Hematopoietic multipotent progenitor cell treated with erythropoietin and hydrocortisone succinate and interleukin-3 and kit ligand, for 6 days (in vitro differentiated cells): Measurements from ENCODE around the gene AP5B1.
"Not testable (repeated sequence)": the region's sequence is repeated elsewhere in the genome, so short reads cannot be mapped to it uniquely, and the experiment has no call there.

Experiments
- DNase-seq: peaks from one replicate; pipeline ENCODE4 v3.0.0-alpha.2; 2015

AP5B1 gene

DNA sequence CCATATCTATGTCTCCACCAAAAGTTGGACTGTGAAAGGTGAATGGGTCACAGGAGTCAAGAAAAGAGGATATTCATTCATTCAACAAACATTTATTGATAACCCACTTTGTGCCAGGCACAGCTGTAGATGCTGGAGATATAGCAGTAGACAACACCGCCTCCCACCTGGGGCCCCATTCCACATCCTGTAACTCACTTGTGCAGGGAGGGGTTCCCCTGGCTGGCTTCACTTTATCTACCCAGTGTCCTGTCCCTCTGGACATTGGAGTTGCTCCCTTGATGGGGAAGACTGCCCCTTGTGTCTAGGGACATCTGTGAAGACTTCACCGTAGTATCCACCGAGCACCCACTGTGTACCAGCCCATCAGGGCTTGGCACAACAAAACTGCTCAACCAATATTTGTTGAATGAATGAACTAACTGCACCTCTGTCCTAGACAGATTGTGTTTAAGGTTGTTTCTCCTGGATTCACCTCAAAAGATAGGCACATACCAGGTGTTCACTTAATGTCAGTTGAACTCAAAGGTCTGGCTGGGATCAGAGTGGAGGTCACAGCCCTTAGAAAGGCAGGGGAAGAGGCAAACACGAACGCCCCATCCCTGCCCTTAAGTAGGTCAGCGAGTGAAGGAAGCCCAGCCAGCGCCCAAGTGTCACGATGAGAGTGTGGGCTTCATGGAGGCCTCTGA, 4.7 kb upstream of the AP5B1 start:
- DNase-seq: no peak

DNA sequence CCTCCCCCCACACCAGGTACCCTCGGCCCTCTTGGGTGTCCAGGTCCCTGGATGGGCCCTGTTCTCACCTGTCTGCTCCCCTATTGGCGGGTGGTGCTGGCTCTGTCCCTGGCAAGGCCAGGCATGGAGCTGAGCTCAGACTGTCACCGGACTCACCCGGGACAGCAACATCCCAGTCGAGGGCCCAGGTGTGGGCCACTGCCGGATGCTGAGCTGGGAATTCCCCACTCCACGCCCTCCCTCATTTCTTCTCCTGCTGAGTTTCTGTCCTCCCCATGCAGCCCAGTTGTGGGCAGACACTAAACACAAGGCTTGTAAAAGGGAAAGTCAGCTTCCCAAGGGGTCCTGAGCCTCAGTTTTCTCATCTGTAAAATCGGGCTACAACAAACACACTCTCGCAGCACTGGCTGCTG, 2.0 kb upstream of the AP5B1 start:
- no peak for DNase-seq

DNA sequence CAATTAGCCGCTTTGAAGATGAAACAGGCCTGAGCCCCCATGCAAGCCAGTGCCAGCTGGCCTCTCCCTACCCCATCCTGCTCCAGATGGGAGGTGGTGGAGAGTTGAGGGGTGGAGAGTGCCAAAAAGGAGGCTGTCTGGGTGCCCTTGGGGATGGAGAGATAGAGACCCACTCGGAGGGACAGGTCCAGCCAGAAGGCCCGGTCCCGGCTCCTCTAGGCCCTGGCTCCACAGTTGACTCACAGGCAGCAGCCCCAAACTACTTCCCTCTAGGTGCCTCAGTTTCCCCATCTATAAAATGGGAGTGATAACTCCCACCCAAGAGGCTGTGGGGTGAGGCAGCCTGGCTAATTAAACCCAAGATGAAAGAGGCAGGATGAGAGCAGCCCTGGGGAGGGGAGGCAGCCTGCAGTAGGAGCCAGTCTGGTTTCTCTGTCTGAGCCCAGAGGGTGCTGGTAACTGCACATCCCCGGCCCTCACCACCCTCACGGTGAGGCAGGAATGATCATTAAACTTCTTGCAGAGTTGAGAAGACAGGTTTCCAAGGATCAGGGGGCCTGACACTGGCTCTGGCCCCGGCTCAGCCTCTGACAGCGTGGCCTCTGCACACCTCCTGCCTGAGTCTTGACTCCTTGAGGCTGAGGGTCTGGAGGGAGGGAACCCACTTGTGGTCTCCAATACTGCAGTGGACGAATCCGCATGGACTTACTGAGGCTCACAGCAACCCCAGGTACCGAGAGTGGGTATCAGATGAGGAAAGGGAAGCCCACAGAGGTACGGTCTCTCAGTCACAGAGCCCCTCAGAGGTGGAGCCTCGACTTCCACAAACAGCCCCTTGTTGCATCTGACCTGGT, 1.4 kb upstream of the AP5B1 start:
- no peak for DNase-seq

DNA sequence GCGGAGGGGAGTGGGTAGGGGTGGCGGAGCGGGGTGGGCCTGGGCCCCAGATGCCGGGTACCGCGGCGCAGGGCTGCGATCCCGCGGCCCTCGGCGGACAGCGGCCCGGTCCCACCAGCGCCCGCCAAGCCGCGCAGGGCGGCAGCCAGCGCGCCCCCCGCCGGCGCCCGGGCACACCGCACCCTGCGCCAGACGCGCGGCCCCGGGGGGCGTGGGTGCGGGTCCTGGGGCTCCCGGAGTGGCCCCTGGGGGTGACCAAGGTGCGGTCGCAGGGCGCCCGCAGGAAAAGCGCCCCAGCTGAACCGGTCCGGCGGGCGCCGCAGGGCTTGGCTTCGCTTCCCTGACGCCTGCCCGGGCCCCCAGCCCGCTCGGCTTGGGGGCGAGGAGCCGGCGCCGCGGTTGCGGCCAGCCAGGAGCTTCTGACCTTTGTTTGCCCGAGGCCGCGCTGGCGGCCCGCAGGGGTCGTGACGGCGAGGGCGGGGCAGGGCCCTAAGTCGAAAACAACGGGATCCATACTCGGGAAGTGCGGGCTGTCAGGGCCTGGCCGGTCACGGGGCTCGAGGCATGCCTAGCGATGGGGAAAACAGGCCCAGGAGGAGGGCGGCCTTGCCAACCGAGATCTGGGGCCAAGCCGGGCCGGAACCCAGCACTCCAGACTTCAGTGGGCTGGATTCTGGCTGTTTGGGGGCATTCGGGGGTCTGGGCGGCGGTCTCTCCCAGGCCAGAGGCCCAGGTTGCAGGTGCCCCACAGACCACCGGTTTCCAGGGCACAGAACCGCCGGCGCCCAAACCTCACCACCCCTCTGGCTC, 581 bp upstream of the AP5B1 start:
- no peak for DNase-seq

DNA sequence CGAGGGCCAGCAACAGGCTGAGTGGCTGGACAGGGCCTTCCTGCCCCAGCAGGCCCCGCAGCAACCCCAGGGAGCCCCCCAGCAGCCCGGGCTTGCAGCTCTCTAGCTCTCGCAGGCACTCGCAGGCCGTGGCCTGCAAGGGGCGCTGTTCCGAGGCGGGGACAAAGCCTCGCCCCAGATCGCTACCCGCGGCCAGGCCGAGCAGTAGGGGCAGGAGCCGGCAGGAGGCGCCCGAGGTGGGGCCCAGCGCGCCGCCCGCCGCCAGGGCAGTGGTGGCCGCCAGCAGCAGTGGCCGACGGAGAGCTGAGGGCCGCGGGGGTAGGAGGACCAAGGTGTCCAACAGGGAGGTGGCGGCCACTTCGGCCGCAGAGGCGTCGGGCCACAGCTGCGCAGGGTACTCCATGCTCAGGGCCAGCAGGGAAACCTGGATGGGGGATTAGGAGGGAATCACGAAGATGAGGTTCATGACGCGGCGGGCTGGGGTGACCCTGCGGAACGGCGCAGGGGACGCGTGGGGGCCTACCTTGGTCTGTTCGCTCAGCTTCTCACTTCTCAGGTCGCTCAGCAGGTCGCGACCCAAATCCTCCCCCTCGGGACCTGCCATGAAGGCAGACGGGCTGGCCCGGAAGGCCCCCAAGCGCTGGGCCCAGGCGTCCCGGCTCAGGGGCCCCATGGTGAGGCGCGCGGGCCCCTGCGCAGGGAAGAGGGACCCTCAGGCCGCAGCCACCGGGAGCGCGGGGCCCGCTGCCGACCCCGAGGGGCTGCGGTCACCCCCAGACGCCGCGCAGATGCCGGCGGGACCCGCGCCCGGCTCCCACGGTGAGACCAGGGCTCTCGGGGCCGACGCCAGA, 632 bp downstream of the AP5B1 start:
- DNase-seq: peak; percentile 92

DNA sequence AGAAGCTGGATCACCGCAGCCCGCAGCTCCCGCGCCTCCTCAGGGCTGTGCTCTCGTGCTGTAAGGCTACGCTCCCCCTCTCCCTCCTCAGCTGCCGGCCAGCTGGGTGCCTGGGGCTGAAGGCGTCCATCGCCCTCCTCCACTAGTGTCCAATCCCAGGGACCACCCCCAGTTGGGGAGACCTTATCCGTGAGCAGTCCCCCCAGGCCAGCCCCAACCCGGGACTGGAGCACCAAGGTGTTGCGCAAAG, 1.2 kb downstream of the AP5B1 start:
- DNase-seq: no peak

DNA sequence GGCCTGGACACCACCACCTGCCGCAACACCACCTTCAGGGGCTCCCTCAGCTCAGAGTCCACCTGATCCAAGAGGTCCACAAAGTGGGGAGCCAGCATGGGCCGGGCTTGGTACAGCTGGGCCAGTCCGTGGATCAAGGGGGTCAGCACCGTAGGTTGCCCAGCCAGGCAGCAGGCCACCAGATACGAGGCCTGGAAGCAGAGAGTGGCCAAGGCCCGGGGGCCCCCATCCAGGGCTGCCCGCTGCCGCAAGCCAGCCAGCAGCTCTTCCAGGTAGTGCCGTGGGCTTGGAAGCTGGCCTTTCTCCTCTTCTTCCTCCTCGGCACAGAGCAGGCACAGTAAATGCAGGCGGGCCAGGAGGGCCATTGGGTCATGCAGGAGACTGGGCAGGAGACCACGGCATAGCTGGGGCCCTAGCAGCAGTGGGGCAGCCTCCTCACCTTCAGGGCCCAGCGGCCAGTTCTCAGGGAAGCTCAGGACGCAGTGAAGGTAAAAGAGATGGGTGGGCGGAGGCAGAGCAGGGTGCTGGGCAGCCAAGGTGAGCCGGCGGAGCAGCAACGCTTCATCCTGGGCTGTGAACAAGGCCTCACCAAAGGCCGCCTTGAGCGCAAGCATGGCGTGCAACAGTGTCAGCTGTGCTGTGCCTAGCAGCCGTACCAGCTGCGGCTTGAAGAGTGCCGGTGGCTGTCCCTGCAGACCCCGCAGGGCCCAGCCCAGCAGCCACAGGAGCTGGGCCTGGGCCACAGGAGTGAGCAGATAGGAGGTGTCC, 1.7 kb downstream of the AP5B1 start:
- DNase-seq: no peak

DNA sequence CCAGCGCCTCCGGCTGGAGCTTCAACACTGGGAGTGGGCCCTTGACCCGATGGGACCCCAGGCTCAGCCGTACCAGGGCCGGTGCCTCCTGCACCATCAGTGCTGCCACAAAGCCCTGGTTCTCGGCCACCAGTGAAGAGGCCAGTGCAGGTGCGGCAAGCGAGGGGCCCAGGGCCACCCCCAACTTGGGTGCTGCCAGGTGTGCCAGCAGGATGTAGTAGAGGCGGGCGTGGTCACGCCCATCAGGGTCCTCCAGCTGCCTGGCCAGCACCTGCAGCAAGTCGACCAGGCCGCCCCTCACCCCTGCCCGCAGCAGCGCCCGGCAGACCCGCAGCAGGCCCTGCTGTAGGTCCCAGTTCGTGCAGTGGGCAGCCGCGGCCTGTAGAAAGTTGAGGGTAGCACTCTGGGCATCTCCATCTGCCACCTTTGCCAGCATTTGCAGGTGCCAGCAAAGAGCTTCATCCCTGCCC, 2.3 kb downstream of the AP5B1 start:
- DNase-seq: no peak

DNA sequence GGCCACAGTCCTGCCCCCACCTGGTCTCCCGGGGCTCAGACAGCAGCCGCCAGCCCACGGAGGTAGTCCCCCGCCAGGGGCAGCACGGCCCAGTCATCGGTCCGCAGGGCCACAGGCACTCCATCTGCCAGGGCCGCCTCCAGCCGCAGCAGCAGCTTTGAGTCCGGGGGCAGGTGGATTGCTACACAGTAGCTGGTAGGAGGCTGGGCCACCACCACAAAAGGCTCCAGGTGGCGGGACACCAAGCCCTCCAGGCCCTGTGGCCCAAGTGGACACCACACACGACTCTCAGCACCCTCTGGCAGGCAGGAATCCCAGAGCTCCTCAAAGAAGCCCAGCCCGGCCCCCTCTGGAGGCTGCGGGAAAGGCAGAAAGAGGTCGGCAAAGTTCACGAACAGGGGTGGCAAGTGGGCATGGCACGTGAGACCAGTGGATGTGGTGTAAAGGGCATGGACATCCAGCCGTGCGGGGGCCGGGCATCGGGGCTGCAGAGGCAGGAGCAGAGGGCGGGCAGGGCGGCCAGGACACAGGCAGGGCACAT, 2.9 kb downstream of the AP5B1 start:
- DNase-seq: no peak

DNA sequence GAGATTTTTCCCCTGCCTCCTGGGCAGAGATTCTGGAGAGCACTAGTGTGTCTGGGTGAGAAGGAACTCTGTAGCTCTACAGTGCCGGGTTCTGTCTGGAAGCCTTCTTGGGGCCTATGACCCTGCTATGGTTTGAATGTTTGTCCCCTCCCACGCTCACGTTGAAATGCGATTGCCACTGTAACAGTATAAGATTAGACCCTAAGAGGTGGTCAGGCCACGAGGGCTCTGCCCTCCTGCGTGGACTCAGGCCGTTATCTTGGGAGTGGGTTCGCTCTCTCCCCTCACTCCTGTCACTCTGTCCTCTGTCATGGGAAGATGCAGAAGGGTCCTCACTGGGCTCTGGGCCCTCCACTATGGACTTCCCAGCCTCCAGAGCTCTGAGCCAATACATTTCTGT, 3.5 kb downstream of the AP5B1 start:
- DNase-seq: no peak

DNA sequence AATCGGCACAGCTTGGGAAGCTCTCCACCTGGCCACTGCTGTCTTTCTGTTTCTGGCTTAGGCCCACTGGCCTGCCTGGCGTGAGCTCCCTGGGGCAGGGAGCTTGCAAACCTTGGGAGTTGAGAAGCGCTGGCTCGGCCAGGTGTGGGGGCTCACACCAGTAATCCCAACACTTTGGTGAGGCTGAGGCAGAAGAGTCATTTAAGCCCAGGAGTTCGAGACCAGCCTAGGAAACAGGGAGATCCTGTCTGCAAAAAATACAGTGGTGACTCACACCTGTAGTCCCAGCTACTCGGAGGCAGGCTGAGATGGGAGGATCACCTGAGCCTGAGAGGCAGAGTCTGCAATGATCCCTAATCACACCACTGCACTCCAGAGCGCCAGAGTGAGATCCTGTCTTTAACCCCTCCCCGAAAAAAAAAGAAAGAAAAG, 4.0 kb downstream of the AP5B1 start:
- DNase-seq: no peak

DNA sequence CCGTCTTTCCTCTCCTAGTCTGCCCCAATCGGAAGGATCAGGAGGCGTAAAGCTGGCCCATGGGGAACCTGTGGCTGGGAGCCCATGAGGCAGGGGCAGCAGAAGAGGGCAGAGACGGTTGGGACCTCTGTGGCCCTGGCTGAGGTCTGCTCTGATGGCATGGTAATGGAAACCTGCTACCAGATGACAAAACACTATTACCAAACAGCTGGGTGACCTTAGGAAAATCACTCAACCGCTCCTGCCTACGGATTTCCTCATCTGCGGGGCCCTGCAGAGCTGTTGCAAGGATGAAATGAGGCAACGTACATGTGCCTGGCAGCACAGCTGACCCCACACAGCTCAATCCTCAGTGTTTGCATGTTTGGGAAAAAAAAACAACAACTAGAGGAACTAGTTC, 4.6 kb downstream of the AP5B1 start:
- DNase-seq: peak; percentile 74

DNA sequence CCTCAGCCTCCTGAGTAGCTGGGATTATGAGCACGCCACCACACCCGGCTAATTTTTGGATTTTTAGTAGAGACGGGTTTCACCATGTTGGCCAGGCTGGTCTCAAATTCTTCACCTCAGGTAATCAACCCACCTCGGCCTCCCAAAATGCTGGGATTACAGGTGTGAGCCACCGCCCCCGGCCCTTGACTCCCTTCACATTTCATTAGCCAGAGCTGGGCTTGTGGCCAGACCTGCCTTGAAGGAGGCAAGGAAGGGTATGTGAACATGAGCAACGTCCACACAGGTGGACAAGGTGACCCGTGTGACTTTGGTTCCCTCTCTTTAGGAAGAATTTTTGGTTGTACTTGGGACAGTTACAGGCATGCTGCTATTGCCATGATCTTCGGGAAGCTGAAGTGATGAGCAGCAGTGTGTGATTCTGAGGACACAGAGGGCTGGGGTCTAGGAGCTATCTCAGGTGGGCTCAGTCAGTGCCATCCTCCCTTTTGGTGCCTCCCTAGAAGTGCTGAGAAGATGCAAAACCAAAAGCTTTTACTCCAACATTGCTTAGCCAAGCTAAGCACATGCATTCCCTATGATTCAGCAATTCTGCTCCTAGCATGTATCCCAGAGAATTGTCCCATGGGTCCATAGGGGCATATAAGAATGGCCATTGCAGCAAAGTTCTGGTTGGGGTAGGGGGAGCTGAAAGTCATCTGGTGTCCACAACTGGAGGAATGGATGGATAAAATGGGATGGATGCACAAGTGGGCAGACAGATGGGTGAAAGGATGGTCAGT, 6.1 kb downstream of the AP5B1 start:
- DNase-seq: no peak

DNA sequence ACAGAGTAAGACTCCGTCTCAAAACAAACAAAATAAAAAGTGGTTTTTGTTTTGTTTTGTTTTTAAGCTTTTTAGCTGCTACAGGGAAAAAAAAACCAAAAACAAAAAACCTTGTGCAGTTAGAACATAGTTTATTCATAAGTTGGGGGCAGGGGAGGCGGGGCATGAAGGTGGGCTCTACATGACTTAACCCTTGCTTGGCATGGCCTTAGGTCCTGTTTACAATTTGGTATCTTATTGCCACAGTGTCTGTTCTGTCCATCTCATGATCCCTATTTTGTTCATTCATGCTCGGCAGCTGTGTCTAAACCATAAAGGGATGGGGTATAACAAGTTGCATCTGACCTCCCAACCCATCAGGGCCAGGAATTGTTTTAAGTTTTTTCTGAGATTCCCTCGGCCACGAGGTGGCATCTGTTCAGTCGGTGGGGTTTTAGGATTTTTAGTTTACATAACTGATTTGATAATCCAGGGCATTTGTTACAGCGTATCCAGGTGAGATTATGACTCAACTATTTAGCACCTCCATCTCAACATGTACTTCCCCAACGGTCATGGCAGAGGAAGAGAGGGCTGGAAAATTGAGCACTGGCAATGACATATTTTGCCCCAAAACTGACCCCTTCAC, 6.9 kb downstream of the AP5B1 start:
- DNase-seq: no peak

DNA sequence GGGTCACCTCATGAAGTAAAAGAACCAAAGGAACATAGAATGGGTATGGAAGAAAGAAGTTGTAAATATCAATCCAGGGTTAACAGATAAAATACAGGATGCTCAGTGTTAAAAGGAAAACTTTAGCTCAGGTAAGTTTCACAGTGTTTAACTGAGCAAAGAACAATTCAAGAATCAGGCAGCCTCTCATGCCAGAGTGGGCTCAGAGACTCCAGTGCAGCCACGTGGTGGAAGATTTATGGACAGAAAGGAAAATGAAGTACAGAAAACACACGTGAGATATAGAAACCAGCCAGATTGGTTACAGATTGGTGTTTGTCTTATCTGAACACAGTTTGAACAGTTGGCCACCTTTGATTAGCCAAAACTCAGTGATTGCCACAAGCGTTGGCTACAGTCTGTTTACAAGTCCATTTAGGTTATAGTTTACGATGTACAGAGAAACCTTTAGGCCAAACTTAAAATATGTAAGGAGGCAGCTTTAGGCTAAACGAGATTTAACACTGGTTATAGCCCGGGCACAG, 9.1 kb downstream of the AP5B1 start:
- DNase-seq: no peak

DNA sequence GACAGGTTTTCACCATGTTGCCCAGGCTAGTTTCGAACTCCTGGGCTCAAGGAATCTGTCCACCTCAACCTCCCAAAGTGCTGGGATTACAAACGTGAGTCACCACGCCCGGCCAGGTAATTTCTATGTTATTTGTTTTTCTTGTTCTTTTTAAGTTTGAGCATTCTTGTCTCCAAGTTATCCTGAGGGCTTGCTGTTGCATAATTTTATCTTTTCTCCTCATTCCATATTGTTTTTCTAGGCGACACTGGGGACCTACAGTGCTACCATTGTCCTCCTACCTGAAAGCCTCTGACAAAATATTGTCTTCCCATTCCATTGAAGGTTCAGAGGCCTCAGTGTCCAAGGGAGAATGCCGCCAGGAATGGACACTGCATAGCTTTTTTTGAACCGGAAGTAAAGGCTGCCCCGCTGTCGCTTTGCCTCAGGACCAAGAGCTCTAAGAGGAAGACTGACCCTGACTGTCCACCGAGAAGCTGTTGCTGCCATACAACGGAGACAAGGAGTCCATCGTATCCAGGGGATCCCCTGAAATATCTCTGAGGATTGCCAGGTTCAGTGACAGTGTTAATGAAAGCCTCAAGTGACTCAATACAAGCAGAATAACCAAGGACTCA, 9.7 kb downstream of the AP5B1 start:
- DNase-seq: no peak

DNA sequence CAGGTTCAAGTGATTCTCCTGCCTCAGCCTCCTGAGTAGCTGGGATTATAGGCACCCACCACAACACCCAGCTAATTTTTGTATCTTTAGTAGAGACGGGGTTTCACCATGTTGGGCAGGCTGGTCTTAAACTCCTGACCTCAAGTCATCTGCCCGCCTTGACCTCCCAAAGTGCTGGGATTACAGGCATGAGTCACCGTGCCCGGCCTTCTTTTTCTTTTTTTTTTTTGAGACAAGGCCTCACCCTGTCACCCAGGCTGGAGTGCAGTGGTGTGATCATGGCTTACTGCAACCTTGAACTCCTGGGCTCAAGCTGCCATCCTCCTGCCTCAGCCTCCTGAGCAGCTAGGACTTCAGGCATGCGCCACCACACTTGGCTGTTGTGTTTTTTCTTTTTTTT, 13.0 kb downstream of the AP5B1 start:
- not testable (repeated sequence) for DNase-seq

DNA sequence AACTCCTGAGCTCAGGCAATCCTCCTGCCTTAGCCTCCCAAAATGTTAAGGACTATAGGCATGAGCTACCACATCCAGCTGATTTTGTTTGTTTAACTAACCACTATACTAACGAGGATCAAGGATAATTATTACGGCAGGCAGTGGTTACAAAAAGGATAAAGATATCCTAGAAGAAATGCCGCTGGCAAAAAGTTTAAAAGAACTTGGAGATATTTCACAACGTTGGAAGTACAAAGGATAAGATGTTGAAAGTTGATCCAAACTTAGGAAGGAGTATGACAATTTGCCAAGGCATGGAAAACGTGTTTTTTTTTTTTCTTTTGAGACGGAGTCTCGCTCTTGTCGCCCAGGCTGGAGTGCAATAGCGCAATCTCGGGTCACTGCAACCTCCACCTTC, 13.4 kb downstream of the AP5B1 start:
- DNase-seq: no peak

DNA sequence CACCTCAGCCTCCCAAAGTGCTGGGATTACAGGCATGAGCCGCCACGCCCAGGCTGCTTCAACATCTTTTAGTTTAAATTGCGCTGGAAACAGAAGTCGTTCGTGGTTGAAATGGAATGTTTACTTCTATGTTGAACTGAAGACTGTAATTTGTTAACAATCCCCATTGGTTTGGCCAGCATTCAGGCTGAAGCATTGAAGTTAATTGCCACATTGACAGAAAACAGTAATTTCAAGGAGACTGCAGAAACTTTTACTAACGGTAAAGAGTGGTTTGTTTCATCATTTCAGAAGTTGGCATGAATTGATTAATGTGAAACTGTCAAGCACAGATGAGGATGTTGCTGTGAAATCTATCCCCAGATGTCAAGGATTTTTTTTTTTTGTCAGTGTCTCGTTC, 14.2 kb downstream of the AP5B1 start:
- DNase-seq: peak; percentile 68

DNA sequence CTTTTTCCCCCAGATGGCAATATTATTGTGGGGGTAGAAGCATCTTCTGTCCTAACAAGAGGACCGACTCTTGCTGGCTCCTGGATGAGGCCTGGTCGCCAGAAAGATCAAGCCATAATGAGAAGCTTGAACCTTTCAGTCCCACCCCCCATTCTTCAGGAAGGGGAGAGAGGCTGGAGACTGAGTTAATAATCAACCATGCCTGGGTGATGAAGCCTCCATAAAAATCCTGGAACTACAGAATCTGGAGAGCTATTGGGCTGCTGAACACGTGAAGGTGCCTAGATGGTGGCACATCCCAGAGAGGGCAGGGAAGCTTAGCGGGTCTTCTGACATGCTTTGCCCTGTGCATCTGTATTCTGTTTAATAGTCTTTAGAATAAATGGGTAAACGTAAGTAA, 16.3 kb downstream of the AP5B1 start:
- no peak for DNase-seq
